Neural progenitor cell (in vitro differentiated cells): ENCODE data around the gene GYG1. TPM values are rescaled to one million over a fixed set of nuclear protein-coding genes. Genes with fewer than 3 reads are reported as not detected.

Source experiments
- DNase-seq: peaks from one replicate; pipeline ENCODE4 v3.0.0-alpha.2; 2016; ENCODE audit warnings: low spot score
- H2AFZ ChIP-seq: fragments of 200-600 bp; sonication (generic); replicated peaks from 2 replicates; pipeline ENCODE4 v1.6.1; 2016; ENCODE audit warnings: antibody characterized with exemption
- H3F3A ChIP-seq: fragments of 200-600 bp; sonication (generic); 2 replicates; pipeline ENCODE4 v1.6.1; 2016; ENCODE audit warnings: antibody characterized with exemption, low read depth
- H3K27ac ChIP-seq: fragments of 200-600 bp; sonication (generic); 2 replicates; pipeline ENCODE4 v1.5.1; 2016; ENCODE audit warnings: mild to moderate bottlenecking
- H3K27me3 ChIP-seq: fragments of 200-600 bp; sonication (generic); 2 replicates; pipeline ENCODE4 v1.6.1; 2016; ENCODE audit warnings: mild to moderate bottlenecking, moderate library complexity
- H3K36me3 ChIP-seq: fragments of 200-600 bp; sonication (generic); 2 replicates; pipeline ENCODE4 v1.5.1; 2016
- H3K4me1 ChIP-seq: fragments of 200-600 bp; sonication (generic); 2 replicates; pipeline ENCODE4 v1.6.1; 2016; ENCODE audit warnings: mixed run types
- H3K4me2 ChIP-seq: fragments of 200-600 bp; sonication (generic); 2 replicates; pipeline ENCODE4 v1.6.1; 2016
- H3K4me3 ChIP-seq: fragments of 200-600 bp; sonication (generic); 2 replicates; pipeline ENCODE4 v1.5.1; 2016
- H3K79me2 ChIP-seq: fragments of 200-600 bp; sonication (generic); 2 replicates; pipeline ENCODE4 v1.6.1; 2016; ENCODE audit warnings: low read depth
- H3K9ac ChIP-seq: fragments of 200-600 bp; sonication (generic); 2 replicates; pipeline ENCODE4 v1.6.1; 2016
- H3K9me3 ChIP-seq: fragments of 200-600 bp; sonication (generic); 2 replicates; pipeline ENCODE4 v1.5.1; 2016; ENCODE audit warnings: low read depth
- H4K20me1 ChIP-seq: fragments of 200-600 bp; sonication (generic); 2 replicates; pipeline ENCODE4 v1.6.1; 2016; ENCODE audit warnings: low read depth
- H3K27ac Mint-ChIP-seq: 3 replicates; pipeline ENCODE4 v1.8.0; 2021; ENCODE audit warnings: mixed read lengths
- H3K27me3 Mint-ChIP-seq: 2 replicates; pipeline ENCODE4 v1.8.0; 2022; ENCODE audit warnings: low read depth, mild to moderate bottlenecking, inconsistent platforms, moderate library complexity, mixed read lengths; ENCODE audit not compliant: insufficient read depth
- H3K36me3 Mint-ChIP-seq: 3 replicates; pipeline ENCODE4 v1.8.0; 2021; ENCODE audit warnings: mixed read lengths
- H3K4me1 Mint-ChIP-seq: 3 replicates; pipeline ENCODE4 v1.8.0; 2021; ENCODE audit warnings: mixed read lengths
- H3K4me3 Mint-ChIP-seq: 3 replicates; pipeline ENCODE4 v1.8.0; 2021; ENCODE audit warnings: mild to moderate bottlenecking, moderate library complexity, mixed read lengths
- H3K9me3 Mint-ChIP-seq: 3 replicates; pipeline ENCODE4 v1.8.0; 2020; ENCODE audit warnings: mixed read lengths
- EZH2 ChIP-seq: fragments of 200-600 bp; sonication (generic); IDR thresholded peaks from 2 replicates; pipeline ENCODE4 v1.6.1; 2017; ENCODE audit warnings: antibody characterized with exemption, mild to moderate bottlenecking, moderate library complexity
- EZH2phosphoT487 ChIP-seq: fragments of 200-600 bp; sonication (generic); IDR thresholded peaks from 2 replicates; pipeline ENCODE4 v1.6.1; 2017; ENCODE audit warnings: antibody characterized with exemption
- total RNA-seq: library from RNA; depleted of rRNA; stranded (reverse); fragments of >200 nt; gene quantifications from 2 replicates; pipeline ENCODE4 v1.2.3, GENCODE V29; 2015; ENCODE audit warnings: low replicate concordance
- TF ChIP-seq, protein P1 (sequence below): fragments of 200-600 bp; sonication (generic); IDR thresholded peaks from 2 replicates; pipeline ENCODE4 v1.5.1; 2017; ENCODE audit warnings: antibody characterized with exemption, mild to moderate bottlenecking

GYG1 gene
- total RNA-seq, 1 donor from 2014 or later: 22.0 TPM

DNA sequence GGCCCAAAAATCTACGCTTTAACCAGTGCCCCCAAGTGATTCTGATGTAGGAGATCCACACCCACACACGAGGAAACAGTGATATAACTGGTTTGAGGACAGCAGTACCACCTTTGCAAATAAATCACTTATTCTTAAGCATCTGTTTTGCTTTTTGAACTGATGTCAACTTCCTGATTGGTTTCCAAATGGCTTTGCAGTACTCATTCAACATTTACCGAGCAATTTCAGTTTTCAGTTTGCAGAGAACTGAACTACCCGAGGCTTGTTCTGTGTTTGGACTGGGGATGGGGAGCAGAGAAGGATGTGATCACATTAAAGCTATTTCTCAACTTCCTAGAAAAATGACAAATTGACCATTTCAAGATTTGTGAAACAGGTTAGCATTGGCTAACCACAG, 1.1 kb upstream of the GYG1 start:
- Histone ChIP-seq H3K4me1 (no peaks in the 10 kb centered on the region), H3K4me3 (no peak overlapping the region), H3K27ac (no peak overlapping the region), H3K36me3 (no peaks in the 10 kb centered on the region), H4K20me1 (no peaks in the 10 kb centered on the region), H3K9ac (no peak overlapping the region), H3F3A (no peaks in the 10 kb centered on the region), H3K9me3 (no peaks in the 10 kb centered on the region), H2AFZ (no peak overlapping the region), H3K79me2 (no peaks in the 10 kb centered on the region), H3K4me2 (no peak overlapping the region), H3K27me3 (peaks cover 30% of the 10 kb centered on the region)
- TF ChIP-seq EZH2phosphoT487 (no peak), EZH2 (no peak)
- TF ChIP-seq, protein P1, sequence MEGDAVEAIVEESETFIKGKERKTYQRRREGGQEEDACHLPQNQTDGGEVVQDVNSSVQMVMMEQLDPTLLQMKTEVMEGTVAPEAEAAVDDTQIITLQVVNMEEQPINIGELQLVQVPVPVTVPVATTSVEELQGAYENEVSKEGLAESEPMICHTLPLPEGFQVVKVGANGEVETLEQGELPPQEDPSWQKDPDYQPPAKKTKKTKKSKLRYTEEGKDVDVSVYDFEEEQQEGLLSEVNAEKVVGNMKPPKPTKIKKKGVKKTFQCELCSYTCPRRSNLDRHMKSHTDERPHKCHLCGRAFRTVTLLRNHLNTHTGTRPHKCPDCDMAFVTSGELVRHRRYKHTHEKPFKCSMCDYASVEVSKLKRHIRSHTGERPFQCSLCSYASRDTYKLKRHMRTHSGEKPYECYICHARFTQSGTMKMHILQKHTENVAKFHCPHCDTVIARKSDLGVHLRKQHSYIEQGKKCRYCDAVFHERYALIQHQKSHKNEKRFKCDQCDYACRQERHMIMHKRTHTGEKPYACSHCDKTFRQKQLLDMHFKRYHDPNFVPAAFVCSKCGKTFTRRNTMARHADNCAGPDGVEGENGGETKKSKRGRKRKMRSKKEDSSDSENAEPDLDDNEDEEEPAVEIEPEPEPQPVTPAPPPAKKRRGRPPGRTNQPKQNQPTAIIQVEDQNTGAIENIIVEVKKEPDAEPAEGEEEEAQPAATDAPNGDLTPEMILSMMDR: no peak
- H3K4me3 Mint-ChIP-seq: peak overlapping the region; percentile 83
- H3K27me3 Mint-ChIP-seq: peaks cover 24% of the 10 kb centered on the region
- H3K36me3 Mint-ChIP-seq: peaks cover 2% of the 10 kb centered on the region
- DNase-seq: no peak
- peaks cover 10% of the 10 kb centered on the region for H3K4me1 Mint-ChIP-seq
- H3K27ac Mint-ChIP-seq: no peak overlapping the region
- peaks cover 2% of the 10 kb centered on the region for H3K9me3 Mint-ChIP-seq

GRCh38 chr3:148992027-148992634, 791 bp downstream of the GYG1 start:
- H3K36me3 ChIP-seq: no peaks in the 10 kb centered on the region
- peaks cover 20% of the 10 kb centered on the region for H3K27me3 Mint-ChIP-seq
- DNase-seq: peak; percentile 73
- H3K79me2 ChIP-seq: no peaks in the 10 kb centered on the region
- TF ChIP-seq, protein P1: no peak
- no peak for TF ChIP-seq EZH2phosphoT487
- no peak for TF ChIP-seq EZH2
- H3K27me3 ChIP-seq: peaks cover 30% of the 10 kb centered on the region
- H3K4me3 Mint-ChIP-seq: peak overlapping the region; percentile 82
- peak overlapping the region; percentile 73 for H3K4me3 ChIP-seq
- peaks cover 7% of the 10 kb centered on the region for H3K36me3 Mint-ChIP-seq
- H3K27ac ChIP-seq: no peak overlapping the region
- H3K4me1 Mint-ChIP-seq: peaks cover 15% of the 10 kb centered on the region
- no peaks in the 10 kb centered on the region for H3K9me3 ChIP-seq
- no peak overlapping the region for H3K9ac ChIP-seq
- peak overlapping the region; percentile 83 for H3K4me2 ChIP-seq
- H2AFZ ChIP-seq: peak overlapping the region; percentile 80
- H3K4me1 ChIP-seq: no peaks in the 10 kb centered on the region
- H3F3A ChIP-seq: no peaks in the 10 kb centered on the region
- no peaks in the 10 kb centered on the region for H3K9me3 Mint-ChIP-seq
- H3K27ac Mint-ChIP-seq: peak overlapping the region; percentile 18
- H4K20me1 ChIP-seq: no peaks in the 10 kb centered on the region

- H3K27ac ChIP-seq: no peak overlapping the region
- H4K20me1 ChIP-seq: no peaks in the 10 kb centered on the region
- peak; percentile 6 for DNase-seq
- H3K4me1 Mint-ChIP-seq: peaks cover 19% of the 10 kb centered on the region
- no peaks in the 10 kb centered on the region for H3K4me1 ChIP-seq
- H3K9me3 Mint-ChIP-seq: no peaks in the 10 kb centered on the region
- H3K9me3 ChIP-seq: no peaks in the 10 kb centered on the region
- no peak overlapping the region for H2AFZ ChIP-seq
- peak overlapping the region; percentile 83 for H3K4me2 ChIP-seq
- no peak overlapping the region for H3K9ac ChIP-seq
- H3K36me3 ChIP-seq: no peaks in the 10 kb centered on the region
- H3K36me3 Mint-ChIP-seq: peaks cover 7% of the 10 kb centered on the region
- no peak for TF ChIP-seq EZH2
- TF ChIP-seq EZH2phosphoT487: no peak
- TF ChIP-seq, protein P1: no peak
- H3K4me3 ChIP-seq: peak overlapping the region; percentile 73
- H3K27me3 ChIP-seq: peaks cover 30% of the 10 kb centered on the region
- no peaks in the 10 kb centered on the region for H3K79me2 ChIP-seq
- peak overlapping the region; percentile 18 for H3K27ac Mint-ChIP-seq
- H3K27me3 Mint-ChIP-seq: peaks cover 20% of the 10 kb centered on the region
- H3K4me3 Mint-ChIP-seq: peak overlapping the region; percentile 81
- no peaks in the 10 kb centered on the region for H3F3A ChIP-seq
These were observed 1.4 kb downstream of the GYG1 start for GRCh38 chr3:148992635-148993255.
